HAP-1 (cell line): Measurements from ENCODE around the gene TMPRSS11B.
"Not testable (repeated sequence)": the region's sequence is repeated elsewhere in the genome, so short reads cannot be mapped to it uniquely, and the experiment has no call there.

Experiments used
- DNase-seq, 2 experiments: peaks; one replicate each; pipeline ENCODE4 v3.0.0-alpha.2; 2016 to 2020; ENCODE audit warnings: low spot score in 2 of 2
- H3K27me3 ChIP-seq: fragments of 250-450 bp; sonication (Bioruptor Pico); 2 replicates; pipeline ENCODE4 v1.5.1; 2020; ENCODE audit warnings: low read depth, mild to moderate bottlenecking, moderate library complexity
- H3K36me3 ChIP-seq: fragments of 250-450 bp; sonication (Bioruptor Pico); replicated peaks from 2 replicates; pipeline ENCODE4 v1.5.1; 2020; ENCODE audit warnings: mild to moderate bottlenecking
- H3K4me1 ChIP-seq: fragments of 250-450 bp; sonication (Bioruptor Pico); 2 replicates; pipeline ENCODE4 v1.5.1; 2020; ENCODE audit warnings: mild to moderate bottlenecking
- H3K4me3 ChIP-seq: fragments of 250-450 bp; sonication (Bioruptor Pico); 2 replicates; pipeline ENCODE4 v1.5.1; 2020; ENCODE audit warnings: mild to moderate bottlenecking, moderate library complexity
- H3K9me3 ChIP-seq: fragments of 250-450 bp; sonication (Bioruptor Pico); 2 replicates; pipeline ENCODE4 v1.5.1; 2020; ENCODE audit warnings: mild to moderate bottlenecking, moderate library complexity
- in situ Hi-C: fragments of 300-500 bp; cut with MboI; formaldehyde crosslinking; loops from 3 replicates; pipeline ENCODE4 v1.14.3; 2020; ENCODE audit warnings: low sequenced_read_pairs, inconsistent platforms, mixed read lengths

The TMPRSS11B gene

DNA sequence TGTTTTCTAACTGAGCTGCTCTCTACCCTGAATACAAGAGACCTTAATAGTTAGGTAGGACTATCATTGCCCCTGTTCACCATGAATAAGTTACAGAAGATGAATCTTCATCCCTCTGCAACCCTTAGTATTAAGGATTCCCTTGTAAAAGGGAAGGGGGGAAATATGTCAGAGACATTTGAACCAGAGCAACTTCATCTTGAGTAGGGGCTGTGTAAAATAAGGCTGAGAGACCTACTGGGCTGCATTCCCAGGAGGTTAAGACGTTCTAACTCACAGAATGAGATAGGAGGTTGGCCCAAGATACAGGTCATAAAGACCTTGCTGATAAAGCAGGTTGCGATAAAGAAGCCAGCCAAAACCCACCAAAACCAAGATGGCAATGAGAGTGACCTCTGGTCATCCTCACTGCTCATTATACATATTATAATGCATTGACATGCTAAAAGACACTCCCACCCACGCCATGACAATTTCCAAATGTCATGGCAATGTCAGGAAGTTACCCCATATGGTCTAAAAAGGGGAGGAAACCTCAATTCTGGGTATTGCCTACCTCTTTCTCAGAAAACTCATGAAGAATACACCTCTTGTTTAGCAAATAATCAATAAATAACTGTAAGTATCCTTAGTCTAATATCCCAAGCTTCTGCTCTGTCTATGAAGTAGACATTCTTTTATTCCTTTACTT lies 19.5 kb upstream of the TMPRSS11B start:
- Histone ChIP-seq H3K27me3 (no peaks in the 10 kb centered on the region), H3K9me3 (no peaks in the 10 kb centered on the region), H3K4me3 (no peak overlapping the region), H3K36me3 (no peaks in the 10 kb centered on the region), H3K4me1 (no peaks in the 10 kb centered on the region)
- in situ Hi-C loops, result loop anchor here (25.0 kb wide), 1 partner anchor 897 kb away; no protein-coding TSS in a partner anchor
- no peak for DNase-seq

DNA sequence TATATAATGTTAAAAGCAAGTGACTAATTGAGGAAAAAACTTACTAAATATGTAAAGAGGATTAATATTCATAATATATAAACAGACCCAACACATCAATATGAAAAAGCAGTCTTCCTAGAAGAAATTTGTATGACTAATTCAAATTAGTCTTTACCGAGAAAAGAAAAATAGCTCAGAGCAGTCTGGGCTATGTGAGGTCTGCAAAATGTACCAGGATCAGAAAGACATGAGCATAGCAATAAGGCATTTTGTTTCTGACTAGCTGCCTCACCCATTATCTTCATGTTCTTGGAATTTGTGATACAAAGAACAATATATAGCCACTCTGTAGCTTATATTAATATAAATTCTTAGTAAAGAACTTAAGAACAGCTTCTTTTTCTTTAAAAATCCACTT lies 13.7 kb upstream of the TMPRSS11B start:
- no peak for DNase-seq
- H3K4me1 ChIP-seq, result no peaks in the 10 kb centered on the region
- H3K36me3 ChIP-seq, result no peaks in the 10 kb centered on the region
- H3K9me3 ChIP-seq, result no peaks in the 10 kb centered on the region
- no peak overlapping the region for H3K4me3 ChIP-seq
- no peaks in the 10 kb centered on the region; the same call in 1 of the 2 replicates for H3K27me3 ChIP-seq
- in situ Hi-C loops, result loop anchor here (25.0 kb wide), 1 partner anchor 903 kb away; no protein-coding TSS in a partner anchor

DNA sequence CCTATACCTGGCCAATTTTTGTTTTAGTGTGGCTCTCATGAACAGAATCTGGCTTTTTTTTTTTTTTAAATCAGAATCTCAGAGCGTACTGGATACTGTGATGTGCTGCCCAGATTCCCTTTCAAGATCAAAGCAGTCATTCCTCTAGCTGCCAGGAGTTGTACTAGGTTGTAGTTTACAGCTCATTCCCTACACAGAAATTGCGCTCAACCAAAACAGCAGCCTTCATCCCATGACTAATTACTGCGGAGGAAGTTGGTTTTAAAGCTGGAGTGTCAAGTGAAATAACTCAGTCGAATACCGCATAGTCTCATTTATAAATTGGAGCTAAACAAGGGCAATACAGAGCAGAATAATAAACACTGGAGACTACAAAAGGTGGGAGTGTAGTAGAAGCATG lies 12.2 kb upstream of the TMPRSS11B start:
- DNase-seq, result no peak
- in situ Hi-C loops, result loop anchor here (25.0 kb wide), 1 partner anchor 905 kb away; no protein-coding TSS in a partner anchor
- Histone ChIP-seq H3K4me3 (no peak overlapping the region), H3K4me1 (no peaks in the 10 kb centered on the region), H3K9me3 (no peaks in the 10 kb centered on the region), H3K36me3 (no peaks in the 10 kb centered on the region), H3K27me3 (no peaks in the 10 kb centered on the region; the same call in 1 of the 2 replicates)

DNA sequence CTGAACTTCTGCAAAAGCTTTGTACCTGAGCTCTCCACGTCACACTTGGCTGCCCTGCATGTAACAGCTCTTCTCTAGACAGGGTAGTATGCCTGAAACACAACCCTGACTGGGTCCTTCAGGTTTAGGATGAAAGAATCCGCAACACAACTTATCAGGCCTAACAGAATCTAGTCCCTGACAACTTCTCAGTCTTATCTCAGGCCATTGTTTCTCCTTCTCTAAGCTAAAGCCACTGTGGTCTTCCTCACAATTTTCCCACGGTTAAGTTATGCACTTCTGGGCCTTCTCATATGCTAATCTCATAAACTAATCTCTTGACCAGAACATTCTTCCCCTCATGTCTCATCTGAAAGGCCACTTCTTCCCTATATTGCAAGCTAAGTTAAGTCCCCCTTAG lies 10.8 kb upstream of the TMPRSS11B start:
- no peaks in the 10 kb centered on the region for H3K4me1 ChIP-seq
- H3K27me3 ChIP-seq, result no peaks in the 10 kb centered on the region; the same call in 1 of the 2 replicates
- H3K4me3 ChIP-seq, result no peak overlapping the region
- H3K9me3 ChIP-seq, result no peaks in the 10 kb centered on the region
- in situ Hi-C loops, result loop anchor here (25.0 kb wide), 1 partner anchor 906 kb away; no protein-coding TSS in a partner anchor
- peak in 1 of 2 experiments; percentile 17 for DNase-seq
- no peaks in the 10 kb centered on the region for H3K36me3 ChIP-seq

- H3K36me3 ChIP-seq, result no peaks in the 10 kb centered on the region
- in situ Hi-C loops, result loop anchor here (25.0 kb wide), 1 partner anchor 912 kb away; no protein-coding TSS in a partner anchor
- no peak for DNase-seq
- no peaks in the 10 kb centered on the region for H3K4me1 ChIP-seq
- H3K9me3 ChIP-seq, result no peaks in the 10 kb centered on the region
- no peaks in the 10 kb centered on the region; the same call in 1 of the 2 replicates for H3K27me3 ChIP-seq
- no peak overlapping the region for H3K4me3 ChIP-seq
Observed at GRCh38 chr4:68250151-68250930, 4.8 kb upstream of the TMPRSS11B start.

GRCh38 chr4:68249434-68249833 lies 3.9 kb upstream of the TMPRSS11B start:
- Histone ChIP-seq H3K4me1 (no peaks in the 10 kb centered on the region), H3K4me3 (no peak overlapping the region), H3K36me3 (no peaks in the 10 kb centered on the region), H3K9me3 (no peaks in the 10 kb centered on the region), H3K27me3 (no peaks in the 10 kb centered on the region; the same call in 1 of the 2 replicates)
- no peak for DNase-seq
- in situ Hi-C loops, result no loop called here

GRCh38 chr4:68240620-68241019 lies 4.9 kb downstream of the TMPRSS11B start:
- Histone ChIP-seq H3K4me3 (no peak overlapping the region), H3K4me1 (no peaks in the 10 kb centered on the region), H3K27me3 (no peaks in the 10 kb centered on the region), H3K9me3 (no peaks in the 10 kb centered on the region), H3K36me3 (no peaks in the 10 kb centered on the region)
- in situ Hi-C loops, result no loop called here
- no peak for DNase-seq

DNA sequence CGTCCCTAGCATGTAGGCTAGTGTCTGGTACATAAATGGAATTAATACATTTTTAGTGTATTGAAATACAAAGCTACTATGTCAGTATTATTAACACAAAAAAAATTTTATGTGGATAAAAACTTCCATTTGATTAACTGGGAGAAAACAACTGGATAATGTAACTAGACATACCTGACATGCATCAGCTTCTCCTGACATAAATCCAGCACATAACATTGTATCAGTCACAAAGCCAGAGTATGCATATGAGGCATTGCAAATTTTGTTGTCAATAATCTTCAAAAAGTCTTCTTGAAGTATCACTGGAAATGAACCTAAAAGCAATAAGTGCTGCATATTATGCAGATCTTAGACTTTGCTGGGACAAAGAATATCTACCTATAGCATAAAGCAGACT lies 16.9 kb downstream of the TMPRSS11B start:
- in situ Hi-C loops, result no loop called here
- H3K9me3 ChIP-seq, result no peaks in the 10 kb centered on the region; the same call in 1 of the 2 replicates
- H3K27me3 ChIP-seq, result peaks cover 5% of the 10 kb centered on the region; the same call in 1 of the 2 replicates
- no peaks in the 10 kb centered on the region for H3K4me1 ChIP-seq
- no peak for DNase-seq
- no peaks in the 10 kb centered on the region for H3K36me3 ChIP-seq
- no peak overlapping the region for H3K4me3 ChIP-seq

GRCh38 chr4:68218044-68218443 lies 27.4 kb downstream of the TMPRSS11B start:
- Histone ChIP-seq H3K36me3 (no peaks in the 10 kb centered on the region), H3K27me3 (peaks cover 9% of the 10 kb centered on the region; the same call in 1 of the 2 replicates), H3K9me3 (no peaks in the 10 kb centered on the region), H3K4me3 (no peak overlapping the region), H3K4me1 (no peaks in the 10 kb centered on the region)
- in situ Hi-C loops, result no loop called here
- no peak for DNase-seq

DNA sequence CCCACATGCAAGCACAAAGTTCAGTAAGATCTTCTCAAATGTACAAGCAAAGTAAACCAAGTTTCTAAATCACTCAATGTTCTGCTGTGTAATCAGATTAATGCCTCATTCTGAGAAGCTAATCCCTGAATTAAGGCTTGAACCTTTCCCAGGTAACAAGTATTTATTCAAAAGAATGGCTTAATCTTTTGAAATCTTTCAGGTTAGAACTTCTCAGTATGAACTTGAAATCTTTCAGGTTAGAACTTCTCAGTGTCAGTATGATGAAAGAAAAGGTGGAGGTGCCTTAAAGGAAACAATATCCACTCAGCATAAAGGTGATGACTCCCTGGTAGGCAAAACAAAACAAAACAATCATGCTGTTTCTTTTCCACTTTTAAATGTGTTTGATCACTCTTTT lies 29.0 kb downstream of the TMPRSS11B start:
- H3K4me1 ChIP-seq, result no peaks in the 10 kb centered on the region
- no peaks in the 10 kb centered on the region for H3K36me3 ChIP-seq
- H3K27me3 ChIP-seq, result peaks cover 9% of the 10 kb centered on the region; the same call in 1 of the 2 replicates
- H3K4me3 ChIP-seq, result no peak overlapping the region
- in situ Hi-C loops, result no loop called here
- no peaks in the 10 kb centered on the region for H3K9me3 ChIP-seq
- no peak for DNase-seq

DNA sequence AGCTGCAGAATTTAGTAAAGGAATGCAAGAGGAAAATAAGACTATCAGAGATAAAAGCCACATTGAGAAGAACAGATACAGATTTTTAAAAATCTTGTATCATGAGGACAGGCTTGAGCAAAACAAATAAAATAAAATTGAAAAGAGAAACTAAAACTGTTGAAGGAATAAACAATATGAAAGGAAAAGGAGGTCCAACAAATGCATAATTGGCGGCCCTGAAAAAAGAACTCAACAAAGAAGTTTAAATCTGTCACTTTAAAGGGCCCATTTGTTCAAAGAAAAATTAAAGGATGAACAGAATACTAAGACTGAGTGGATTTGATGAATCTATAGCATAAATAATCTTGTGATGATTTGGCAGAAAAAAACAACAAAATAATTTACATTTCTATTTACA lies 36.5 kb downstream of the TMPRSS11B start:
- no peak overlapping the region for H3K4me3 ChIP-seq
- H3K9me3 ChIP-seq, result no peaks in the 10 kb centered on the region
- no peak for DNase-seq
- no peaks in the 10 kb centered on the region for H3K36me3 ChIP-seq
- in situ Hi-C loops, result no loop called here
- H3K4me1 ChIP-seq, result no peaks in the 10 kb centered on the region
- no peaks in the 10 kb centered on the region for H3K27me3 ChIP-seq

DNA sequence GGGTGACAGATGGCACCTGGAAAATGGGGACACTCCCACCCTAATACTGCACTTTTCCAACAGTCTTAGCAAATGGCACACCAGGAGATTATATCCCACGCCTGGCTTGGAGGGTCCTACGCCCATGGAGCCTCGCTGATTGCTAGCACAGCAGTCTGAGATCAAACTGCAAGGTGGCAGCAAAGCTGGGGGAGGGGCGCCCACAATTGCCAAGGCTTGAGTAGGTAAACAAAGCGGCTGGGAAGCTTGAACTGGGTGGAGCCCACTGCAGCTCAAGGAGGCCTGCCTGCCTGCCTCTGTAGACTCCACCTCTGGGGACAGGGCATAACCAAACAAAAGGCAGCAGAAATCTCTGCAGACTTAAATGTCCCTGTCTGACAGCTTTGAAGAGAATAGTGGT lies 51.2 kb downstream of the TMPRSS11B start:
- H3K4me3 ChIP-seq, H3K9me3 ChIP-seq, in situ Hi-C loops, H3K4me1 ChIP-seq, H3K36me3 ChIP-seq, DNase-seq, H3K27me3 ChIP-seq: not testable (repeated sequence)

GRCh38 chr4:68193194-68193593 lies 52.3 kb downstream of the TMPRSS11B start:
- H3K27me3 ChIP-seq, result no peaks in the 10 kb centered on the region; the same call in 1 of the 2 replicates
- H3K4me3 ChIP-seq, result no peak overlapping the region
- H3K36me3 ChIP-seq, result no peaks in the 10 kb centered on the region
- no peaks in the 10 kb centered on the region for H3K9me3 ChIP-seq
- no peaks in the 10 kb centered on the region for H3K4me1 ChIP-seq
- DNase-seq, result no peak
- in situ Hi-C loops, result no loop called here

GRCh38 chr4:68187145-68187544 lies 58.3 kb downstream of the TMPRSS11B start:
- no peaks in the 10 kb centered on the region for H3K36me3 ChIP-seq
- no peak for DNase-seq
- H3K4me1 ChIP-seq, result no peaks in the 10 kb centered on the region
- in situ Hi-C loops, result no loop called here
- H3K9me3 ChIP-seq, result no peaks in the 10 kb centered on the region
- no peaks in the 10 kb centered on the region; the same call in 1 of the 2 replicates for H3K27me3 ChIP-seq
- no peak overlapping the region for H3K4me3 ChIP-seq
